Measurements from ENCODE around the gene MOBP. TPM values are rescaled to one million over a fixed set of nuclear protein-coding genes. Genes with fewer than 3 reads are reported as not detected.

MOBP gene
- total RNA-seq, 1 experiment from 2014 or later: not detected

Other genes starting within 250 kb of the MOBP start
- gene CX3CR1, start 187.6 kb upstream of the MOBP start, total RNA-seq (2014; rRNA removed; shearing (Covaris generic)): not detected in 2 replicates
- gene CCR8, start 138.0 kb upstream of the MOBP start, total RNA-seq (2014; rRNA removed; shearing (Covaris generic)): not detected in 2 replicates
- 17.7 and 22.7 TPM in 2 replicates for gene SLC25A38, start 84.3 kb upstream of the MOBP start, total RNA-seq (2014; rRNA removed; shearing (Covaris generic))
- gene RPSA, start 61.0 kb upstream of the MOBP start, total RNA-seq (2014; rRNA removed; shearing (Covaris generic)): 1,987 and 2,436 TPM in 2 replicates